WTC11 (cell line): ENCODE results near the gene LRRC57. TPM values are rescaled to one million over a fixed set of nuclear protein-coding genes. Genes with fewer than 3 reads are reported as not detected.

Source experiments
- ATAC-seq: fragments of 200-7000 bp; cut with Tn5 transposase; 2 replicates; pipeline ENCODE4 v1.10.0; 2021; ENCODE audit warnings: mild to moderate bottlenecking, moderate library complexity
- CTCF ChIA-PET: fragments of 300-600 bp; sonication (Branson Sonifier 250); formaldehyde crosslinking; loops from one replicate; lab custom pipeline; 2021; ENCODE audit warnings: antibody characterized with exemption; lab: Charles Lee
- POLR2A ChIA-PET: fragments of 350-600 bp; sonication (Branson Sonifier 250); formaldehyde crosslinking; loops from one replicate; lab custom pipeline; 2021; ENCODE audit warnings: antibody characterized with exemption; lab: Charles Lee
- DNase-seq: peaks from one replicate; pipeline ENCODE4 v3.0.0; 2021; ENCODE audit warnings: low spot score
- H3K27ac Mint-ChIP-seq: 2 replicates; pipeline ENCODE4 v1.8.0; 2021; ENCODE audit warnings: mixed read lengths
- H3K27me3 Mint-ChIP-seq: 2 replicates; pipeline ENCODE4 v1.8.0; 2021; ENCODE audit warnings: low read depth, mild to moderate bottlenecking, moderate library complexity, mixed read lengths
- H3K36me3 Mint-ChIP-seq: 2 replicates; pipeline ENCODE4 v1.8.0; 2021; ENCODE audit warnings: mixed read lengths
- H3K4me1 Mint-ChIP-seq: 2 replicates; pipeline ENCODE4 v1.8.0; 2022; ENCODE audit warnings: mixed read lengths
- H3K4me3 Mint-ChIP-seq: 2 replicates; pipeline ENCODE4 v1.8.0; 2021; ENCODE audit warnings: mild to moderate bottlenecking, moderate library complexity, mixed read lengths
- H3K9me3 Mint-ChIP-seq: 2 replicates; pipeline ENCODE4 v1.8.0; 2021; ENCODE audit warnings: mixed read lengths
- CBFB ChIP-seq: sonication (generic); formaldehyde crosslinking; IDR thresholded peaks from 2 replicates; pipeline ENCODE4 v1.8.1; 2022; ENCODE audit warnings: mild to moderate bottlenecking, low read depth, missing genetic modification reagents
- CDX4 ChIP-seq: fragments of 250-450 bp; sonication (Bioruptor Pico); IDR thresholded peaks from 2 replicates; pipeline ENCODE4 v1.9.0; 2021; ENCODE audit warnings: moderate library complexity, mild to moderate bottlenecking, inconsistent platforms, borderline replicate concordance
- CREM ChIP-seq: sonication (generic); formaldehyde crosslinking; IDR thresholded peaks from 2 replicates; pipeline ENCODE4 v1.8.1; 2022; ENCODE audit warnings: mild to moderate bottlenecking, missing genetic modification reagents, moderate library complexity
- ELF4 ChIP-seq: sonication (generic); formaldehyde crosslinking; IDR thresholded peaks from 2 replicates; pipeline ENCODE4 v1.8.1; 2022; ENCODE audit warnings: low read depth, mild to moderate bottlenecking, moderate library complexity, missing genetic modification reagents
- ESRRA ChIP-seq: sonication (generic); formaldehyde crosslinking; IDR thresholded peaks from 2 replicates; pipeline ENCODE4 v1.8.1; 2022; ENCODE audit warnings: mild to moderate bottlenecking, missing genetic modification reagents, borderline replicate concordance
- FOXP4 ChIP-seq: sonication (generic); formaldehyde crosslinking; IDR thresholded peaks from 2 replicates; pipeline ENCODE4 v1.8.0; 2022; ENCODE audit warnings: mild to moderate bottlenecking, missing genetic modification reagents
- GABPB1 ChIP-seq: sonication (generic); formaldehyde crosslinking; IDR thresholded peaks from 2 replicates; pipeline ENCODE4 v1.8.1; 2023; ENCODE audit warnings: mild to moderate bottlenecking, missing genetic modification reagents
- JAZF1 ChIP-seq: fragments of 250-450 bp; sonication (Bioruptor Pico); IDR thresholded peaks from 2 replicates; pipeline ENCODE4 v1.9.0; 2021; ENCODE audit warnings: moderate library complexity, mild to moderate bottlenecking, inconsistent platforms
- NFYB ChIP-seq: sonication (generic); formaldehyde crosslinking; conservative IDR thresholded peaks from 2 replicates; pipeline ENCODE4 v1.8.0; 2022; ENCODE audit warnings: low read depth, missing genetic modification reagents
- NR3C1 ChIP-seq: sonication (generic); formaldehyde crosslinking; conservative IDR thresholded peaks from 2 replicates; pipeline ENCODE4 v1.8.1; 2023; ENCODE audit warnings: low read depth, mild to moderate bottlenecking, missing genetic modification reagents
- PRRX2 ChIP-seq: fragments of 250-450 bp; sonication (Bioruptor Pico); IDR thresholded peaks from 2 replicates; pipeline ENCODE4 v1.8.0; 2021; ENCODE audit warnings: mild to moderate bottlenecking
- ZBTB43 ChIP-seq: sonication (generic); formaldehyde crosslinking; IDR thresholded peaks from 2 replicates; pipeline ENCODE4 v1.8.1; 2023; ENCODE audit warnings: mild to moderate bottlenecking, missing genetic modification reagents
- ZNF219 ChIP-seq: sonication (generic); formaldehyde crosslinking; IDR thresholded peaks from 2 replicates; pipeline ENCODE4 v1.8.0; 2023; ENCODE audit warnings: missing genetic modification reagents, mild to moderate bottlenecking, borderline replicate concordance
- ZNF263 ChIP-seq: sonication (generic); formaldehyde crosslinking; IDR thresholded peaks from 2 replicates; pipeline ENCODE4 v1.8.1; 2022; ENCODE audit warnings: low read depth, mild to moderate bottlenecking, moderate library complexity, missing genetic modification reagents
- ZNF423 ChIP-seq: fragments of 250-450 bp; sonication (Bioruptor Pico); IDR thresholded peaks from 2 replicates; pipeline ENCODE4 v2.1.2; 2022; ENCODE audit warnings: mild to moderate bottlenecking, moderate library complexity
- ZNF532 ChIP-seq: fragments of 250-450 bp; sonication (Bioruptor Pico); IDR thresholded peaks from 2 replicates; pipeline ENCODE4 v1.9.0; 2021; ENCODE audit warnings: mild to moderate bottlenecking, borderline replicate concordance
- total RNA-seq: library from RNA; stranded (reverse); gene quantifications from 3 replicates; pipeline ENCODE4 v1.2.3, GENCODE V29; 2021
- TF ChIP-seq, protein P1 (sequence below): sonication (generic); formaldehyde crosslinking; IDR thresholded peaks from 2 replicates; pipeline ENCODE4 v1.8.1; 2023; ENCODE audit warnings: mild to moderate bottlenecking, missing genetic modification reagents, moderate library complexity
- TF ChIP-seq, protein P2 (sequence below): fragments of 250-450 bp; sonication (Bioruptor Pico); conservative IDR thresholded peaks from 2 replicates; pipeline ENCODE4 v1.9.0; 2021; ENCODE audit warnings: mild to moderate bottlenecking

LRRC57 gene
- total RNA-seq, 1 experiment from 2014 or later: 13.3 TPM

- Mint-ChIP-seq H3K9me3 (no peaks in the 10 kb centered on the region), H3K4me1 (peaks cover 40% of the 10 kb centered on the region), H3K27me3 (no peaks in the 10 kb centered on the region), H3K36me3 (no peaks in the 10 kb centered on the region)
- DNase-seq: no peak
- CTCF ChIA-PET: no interaction called here
- TF ChIP-seq NFYB (CRISPR knock-in tag) (no peak), CREM (no peak), PRRX2 (CRISPR knock-in tag) (no peak), FOXP4 (CRISPR knock-in tag) (no peak)
- TF ChIP-seq, protein P1, sequence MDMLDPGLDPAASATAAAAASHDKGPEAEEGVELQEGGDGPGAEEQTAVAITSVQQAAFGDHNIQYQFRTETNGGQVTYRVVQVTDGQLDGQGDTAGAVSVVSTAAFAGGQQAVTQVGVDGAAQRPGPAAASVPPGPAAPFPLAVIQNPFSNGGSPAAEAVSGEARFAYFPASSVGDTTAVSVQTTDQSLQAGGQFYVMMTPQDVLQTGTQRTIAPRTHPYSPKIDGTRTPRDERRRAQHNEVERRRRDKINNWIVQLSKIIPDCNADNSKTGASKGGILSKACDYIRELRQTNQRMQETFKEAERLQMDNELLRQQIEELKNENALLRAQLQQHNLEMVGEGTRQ (CRISPR knock-in tag): no peak
- TF ChIP-seq, protein P2, sequence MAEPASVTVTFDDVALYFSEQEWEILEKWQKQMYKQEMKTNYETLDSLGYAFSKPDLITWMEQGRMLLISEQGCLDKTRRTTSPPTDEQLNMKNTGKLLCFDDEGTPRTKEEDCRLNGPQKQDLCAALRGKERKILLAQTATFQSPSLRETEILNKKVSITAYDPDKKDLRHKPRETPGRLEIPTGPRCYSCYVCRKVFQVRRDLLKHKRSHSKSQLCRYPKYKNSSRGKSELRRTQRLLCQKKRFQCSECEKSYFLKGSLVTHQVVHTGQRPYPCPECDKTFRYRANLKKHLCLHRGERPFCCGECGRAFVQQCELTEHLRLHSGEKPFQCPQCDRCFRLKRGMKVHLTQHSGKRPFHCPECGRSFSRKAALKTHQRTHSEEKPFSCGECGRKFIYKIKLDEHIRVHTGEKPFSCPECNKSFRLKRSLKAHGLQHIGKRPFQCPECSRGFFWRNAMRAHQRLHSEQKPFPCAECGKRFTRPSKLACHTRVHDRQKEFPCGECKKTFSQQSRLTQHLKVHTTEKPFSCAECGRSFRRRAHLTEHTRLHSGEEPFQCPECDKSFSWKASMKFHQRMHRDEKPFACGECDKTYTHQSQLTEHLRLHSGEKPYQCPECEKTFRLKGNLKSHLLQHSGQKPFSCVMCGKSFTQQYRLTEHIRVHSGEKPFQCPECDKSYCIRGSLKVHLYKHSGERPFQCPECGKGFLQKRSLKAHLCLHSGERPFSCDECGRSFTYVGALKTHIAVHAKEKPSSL: no peak
- TF ChIP-seq, all 79 proteins: peak for 0
- POLR2A ChIA-PET: interaction anchor here (2.0 kb wide), 1 partner anchor 11 kb away, joined by 5 read pairs; the partner anchor contains the start of gene ZNF106
- H3K4me3 Mint-ChIP-seq: no peak overlapping the region
- no peak for ATAC-seq
- no peak overlapping the region for H3K27ac Mint-ChIP-seq
Observed at GRCh38 chr15:42502477-42502876, 46.1 kb downstream of the LRRC57 start.

DNA sequence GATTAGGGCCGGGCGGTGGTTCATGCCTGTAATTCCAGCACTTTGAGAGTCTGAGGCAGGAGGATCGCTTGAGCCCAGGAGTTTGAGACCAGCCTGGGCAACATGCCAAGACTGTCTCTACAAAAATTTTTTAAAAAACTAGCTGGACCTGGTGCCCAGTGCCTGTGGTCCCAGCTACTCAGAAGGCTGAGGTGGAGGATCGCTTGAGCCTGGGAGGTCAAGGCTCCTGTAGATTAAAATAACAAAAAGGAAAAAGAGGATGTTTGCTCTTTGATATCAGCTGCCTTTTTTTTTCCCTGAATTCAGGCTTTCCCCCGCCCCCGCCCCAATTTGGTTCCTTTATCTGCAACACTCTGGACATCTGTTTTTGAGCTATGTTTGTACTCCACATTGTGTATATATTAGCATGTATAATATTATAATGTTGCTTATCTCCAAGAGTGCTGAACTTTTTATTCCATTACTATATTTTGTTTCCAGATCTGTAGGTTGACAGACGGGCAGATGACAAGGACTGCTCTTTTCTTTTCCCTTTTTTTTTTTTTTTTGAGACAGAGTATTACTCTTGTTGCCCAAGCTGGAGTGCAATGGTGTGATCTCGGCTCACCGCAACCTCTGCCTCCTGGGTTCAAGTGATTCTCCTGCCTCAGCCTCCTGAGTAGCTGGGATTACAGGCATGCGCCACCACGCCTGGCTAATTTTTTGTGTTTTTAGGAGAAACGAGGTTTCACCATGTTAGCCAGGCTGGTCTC lies 48.6 kb downstream of the LRRC57 start:
- no peaks in the 10 kb centered on the region for H3K36me3 Mint-ChIP-seq
- no peaks in the 10 kb centered on the region for H3K9me3 Mint-ChIP-seq
- ChIA-PET POLR2A (interaction anchor here (0.7 kb wide), 1 partner anchor 28 kb away, joined by 5 read pairs; no protein-coding TSS in a partner anchor), CTCF (interaction anchor here (0.6 to 0.7 kb wide), 2 partner anchors 40 to 111 kb away, joined by 3 read pairs; no protein-coding TSS in a partner anchor)
- ATAC-seq: no peak
- no peaks in the 10 kb centered on the region for H3K27me3 Mint-ChIP-seq
- peak overlapping the region; percentile 46 for H3K27ac Mint-ChIP-seq
- DNase-seq: no peak
- no peak overlapping the region for H3K4me3 Mint-ChIP-seq
- H3K4me1 Mint-ChIP-seq: peaks cover 50% of the 10 kb centered on the region
- TF ChIP-seq CDX4 (CRISPR knock-in tag): no peak
- no peak for TF ChIP-seq ZNF423 (CRISPR knock-in tag)
- TF ChIP-seq FOXP4 (CRISPR knock-in tag): no peak
- no peak for TF ChIP-seq ESRRA (CRISPR knock-in tag)
- no peak for TF ChIP-seq NFYB (CRISPR knock-in tag)
- no peak for TF ChIP-seq ZNF532 (CRISPR knock-in tag)
- TF ChIP-seq ZBTB43 (CRISPR knock-in tag): no peak
- TF ChIP-seq ZNF263 (CRISPR knock-in tag): no peak
- no peak for TF ChIP-seq GABPB1
- TF ChIP-seq NR3C1: no peak
- no peak for TF ChIP-seq ZNF219 (CRISPR knock-in tag)
- TF ChIP-seq JAZF1 (CRISPR knock-in tag): no peak
- no peak for TF ChIP-seq CBFB
- no peak for TF ChIP-seq ELF4 (CRISPR knock-in tag)
